ENCODE data around the gene IFT122.

The IFT122 gene

GRCh38 chr3:129555616-129556357 is 115.8 kb downstream of the IFT122 start:
- DNase-seq (ENCODE audit: low read depth in 2 of 2): no peak

- no peak for DNase-seq (ENCODE audit: low read depth in 2 of 2)
Observed at GRCh38 chr3:129556358-129556695, 116.3 kb downstream of the IFT122 start.

GRCh38 chr3:129556890-129557547 is 117.0 kb downstream of the IFT122 start:
- no peak for DNase-seq (ENCODE audit: low read depth in 2 of 2)

GRCh38 chr3:129557548-129557894 is 117.5 kb downstream of the IFT122 start:
- no peak for DNase-seq (ENCODE audit: low read depth in 2 of 2)

- no peak for DNase-seq (ENCODE audit: low read depth in 2 of 2)
Observed at GRCh38 chr3:129558081-129558771, 118.2 kb downstream of the IFT122 start.

- DNase-seq (ENCODE audit: low read depth in 2 of 2): no peak
Observed at GRCh38 chr3:129558772-129559564, 118.9 kb downstream of the IFT122 start.

- no peak for DNase-seq (ENCODE audit: low read depth in 2 of 2)
Observed at GRCh38 chr3:129559565-129560079, 119.6 kb downstream of the IFT122 start.

GRCh38 chr3:129560269-129560787 is 120.3 kb downstream of the IFT122 start:
- DNase-seq (ENCODE audit: low read depth in 2 of 2): no peak

GRCh38 chr3:129560911-129561594 is 121.0 kb downstream of the IFT122 start:
- DNase-seq (ENCODE audit: low read depth in 2 of 2): no peak

- no peak for DNase-seq (ENCODE audit: low read depth in 2 of 2)
Observed at GRCh38 chr3:129561619-129562248, 121.7 kb downstream of the IFT122 start.

- no peak for DNase-seq (ENCODE audit: low read depth in 2 of 2)
Observed at GRCh38 chr3:129562803-129563202, 122.8 kb downstream of the IFT122 start.

- no peak for DNase-seq (ENCODE audit: low read depth in 2 of 2)
Observed at GRCh38 chr3:129563332-129563731, 123.3 kb downstream of the IFT122 start.

GRCh38 chr3:129563850-129564535 is 124.0 kb downstream of the IFT122 start:
- DNase-seq (ENCODE audit: low read depth in 2 of 2): no peak

- no peak for DNase-seq (ENCODE audit: low read depth in 2 of 2)
Observed at GRCh38 chr3:129564981-129565644, 125.1 kb downstream of the IFT122 start.

GRCh38 chr3:129565902-129566301 is 125.9 kb downstream of the IFT122 start:
- no peak for DNase-seq (ENCODE audit: low read depth in 2 of 2)

GRCh38 chr3:129567176-129567705 is 127.2 kb downstream of the IFT122 start:
- DNase-seq (ENCODE audit: low read depth in 2 of 2): no peak

- no peak for DNase-seq (ENCODE audit: low read depth in 2 of 2)
Observed at GRCh38 chr3:129567939-129568338, 127.9 kb downstream of the IFT122 start.

GRCh38 chr3:129569856-129570255 is 129.8 kb downstream of the IFT122 start:
- no peak for DNase-seq (ENCODE audit: low read depth in 2 of 2)

Measured in stimulated activated CD8-positive, alpha-beta memory T cell treated with anti-CD3 and anti-CD28 coated beads, Interleukin-2, amount 100 ng/mL, for 48 hours (primary cell).